SK-N-SH treated with all-trans-retinoic acid at 6 μM for 48 hours (cell line): ENCODE measurements around the gene ABHD2.

ENCODE experiments used
- ATAC-seq: fragments of 200-7000 bp; cut with Tn5 transposase; 3 replicates; pipeline ENCODE4 v1.9.1; 2020; ENCODE audit warnings: mild to moderate bottlenecking, moderate library complexity
- ARNTL ChIP-seq: fragments of 450-650 bp; formaldehyde crosslinking; IDR thresholded peaks from 2 replicates; pipeline ENCODE4 v1.5.0; 2020; ENCODE audit warnings: low read depth, mild to moderate bottlenecking, moderate library complexity, borderline replicate concordance
- BACH2 ChIP-seq: fragments of 250-450 bp; sonication (Bioruptor Pico); IDR thresholded peaks from 2 replicates; pipeline ENCODE4 v1.9.0; 2021; ENCODE audit warnings: mild to moderate bottlenecking, borderline replicate concordance
- CREB5 ChIP-seq: fragments of 250-450 bp; sonication (Bioruptor Pico); IDR thresholded peaks from 2 replicates; pipeline ENCODE4 v1.5.1; 2020; ENCODE audit warnings: low read depth, mild to moderate bottlenecking, moderate library complexity
- CSDC2 ChIP-seq: fragments of 250-450 bp; sonication (Bioruptor Pico); IDR thresholded peaks from 2 replicates; pipeline ENCODE4 v1.5.0; 2020; ENCODE audit warnings: mild to moderate bottlenecking, moderate library complexity
- ESRRG ChIP-seq: fragments of 250-450 bp; sonication (Bioruptor Pico); IDR thresholded peaks from 2 replicates; pipeline ENCODE4 v1.6.1; 2021; ENCODE audit warnings: mild to moderate bottlenecking
- GLIS3 ChIP-seq: fragments of 250-450 bp; sonication (Bioruptor Pico); IDR thresholded peaks from 2 replicates; pipeline ENCODE4 v1.5.0; 2020; ENCODE audit warnings: mild to moderate bottlenecking, moderate library complexity
- ISL1 ChIP-seq: fragments of 250-450 bp; sonication (Bioruptor Pico); IDR thresholded peaks from 2 replicates; pipeline ENCODE4 v2.1.2; 2022; ENCODE audit warnings: mild to moderate bottlenecking, moderate library complexity
- POU6F1 ChIP-seq: fragments of 250-450 bp; sonication (Bioruptor Pico); IDR thresholded peaks from 2 replicates; pipeline ENCODE4 v1.8.0; 2021; ENCODE audit warnings: low read depth, mild to moderate bottlenecking, moderate library complexity, borderline replicate concordance
- PPARA ChIP-seq: fragments of 250-450 bp; sonication (Bioruptor Pico); IDR thresholded peaks from 2 replicates; pipeline ENCODE4 v1.5.0; 2020; ENCODE audit warnings: mild to moderate bottlenecking, borderline replicate concordance
- RARB ChIP-seq: fragments of 250-450 bp; sonication (Bioruptor Pico); IDR thresholded peaks from 2 replicates; pipeline ENCODE4 v1.8.0; 2021; ENCODE audit warnings: mild to moderate bottlenecking, moderate library complexity
- SNAI2 ChIP-seq: fragments of 250-450 bp; sonication (Bioruptor Pico); IDR thresholded peaks from 2 replicates; pipeline ENCODE4 v1.5.0; 2020; ENCODE audit warnings: mild to moderate bottlenecking, moderate library complexity
- TCF4 ChIP-seq: fragments of 250-450 bp; sonication (Bioruptor Pico); IDR thresholded peaks from 2 replicates; pipeline ENCODE4 v1.8.0; 2021; ENCODE audit warnings: mild to moderate bottlenecking, moderate library complexity, borderline replicate concordance
- TOX ChIP-seq: fragments of 250-450 bp; sonication (Bioruptor Pico); IDR thresholded peaks from 2 replicates; pipeline ENCODE4 v1.8.0; 2021; ENCODE audit warnings: mild to moderate bottlenecking, moderate library complexity, borderline replicate concordance
- ZC3H10 ChIP-seq: fragments of 250-450 bp; sonication (Bioruptor Pico); IDR thresholded peaks from 2 replicates; pipeline ENCODE4 v1.5.1; 2021; ENCODE audit warnings: mild to moderate bottlenecking, moderate library complexity
- ZFP30 ChIP-seq: fragments of 450-650 bp; formaldehyde crosslinking; IDR thresholded peaks from 2 replicates; pipeline ENCODE4 v1.5.0; 2022; ENCODE audit warnings: mild to moderate bottlenecking, moderate library complexity
- ZNF565 ChIP-seq: fragments of 450-650 bp; formaldehyde crosslinking; conservative IDR thresholded peaks from 2 replicates; pipeline ENCODE4 v1.5.0; 2020; ENCODE audit warnings: low read depth, mild to moderate bottlenecking, moderate library complexity
- ZNF70 ChIP-seq: fragments of 450-650 bp; formaldehyde crosslinking; IDR thresholded peaks from 2 replicates; pipeline ENCODE4 v1.5.0; 2020; ENCODE audit warnings: mild to moderate bottlenecking, moderate library complexity
- ZNF8 ChIP-seq: fragments of 450-650 bp; formaldehyde crosslinking; IDR thresholded peaks from 2 replicates; pipeline ENCODE4 v1.5.0; 2020; ENCODE audit warnings: mild to moderate bottlenecking, moderate library complexity
- TF ChIP-seq, protein P1 (sequence below): fragments of 250-450 bp; sonication (Bioruptor Pico); IDR thresholded peaks from 2 replicates; pipeline ENCODE4 v1.8.0; 2020; ENCODE audit warnings: mild to moderate bottlenecking, moderate library complexity, borderline replicate concordance
- TF ChIP-seq, protein P2 (sequence below): fragments of 250-450 bp; sonication (Bioruptor Pico); IDR thresholded peaks from 2 replicates; pipeline ENCODE4 v1.5.0; 2020; ENCODE audit warnings: mild to moderate bottlenecking, moderate library complexity

Gene ABHD2

GRCh38 chr15:89200182-89200581, 111.9 kb downstream of the ABHD2 start (continued):
- TF ChIP-seq, protein P1, sequence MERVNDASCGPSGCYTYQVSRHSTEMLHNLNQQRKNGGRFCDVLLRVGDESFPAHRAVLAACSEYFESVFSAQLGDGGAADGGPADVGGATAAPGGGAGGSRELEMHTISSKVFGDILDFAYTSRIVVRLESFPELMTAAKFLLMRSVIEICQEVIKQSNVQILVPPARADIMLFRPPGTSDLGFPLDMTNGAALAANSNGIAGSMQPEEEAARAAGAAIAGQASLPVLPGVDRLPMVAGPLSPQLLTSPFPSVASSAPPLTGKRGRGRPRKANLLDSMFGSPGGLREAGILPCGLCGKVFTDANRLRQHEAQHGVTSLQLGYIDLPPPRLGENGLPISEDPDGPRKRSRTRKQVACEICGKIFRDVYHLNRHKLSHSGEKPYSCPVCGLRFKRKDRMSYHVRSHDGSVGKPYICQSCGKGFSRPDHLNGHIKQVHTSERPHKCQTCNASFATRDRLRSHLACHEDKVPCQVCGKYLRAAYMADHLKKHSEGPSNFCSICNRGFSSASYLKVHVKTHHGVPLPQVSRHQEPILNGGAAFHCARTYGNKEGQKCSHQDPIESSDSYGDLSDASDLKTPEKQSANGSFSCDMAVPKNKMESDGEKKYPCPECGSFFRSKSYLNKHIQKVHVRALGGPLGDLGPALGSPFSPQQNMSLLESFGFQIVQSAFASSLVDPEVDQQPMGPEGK (CRISPR knock-in tag), result no peak
- TF ChIP-seq GLIS3 (no peak), ARNTL (CRISPR knock-in tag) (no peak), ZNF8 (no peak), PPARA (CRISPR knock-in tag) (no peak), SNAI2 (no peak), BACH2 (CRISPR knock-in tag) (no peak), ZFP30 (CRISPR knock-in tag) (no peak), ZNF565 (CRISPR knock-in tag) (no peak)

- TF ChIP-seq POU6F1 (CRISPR knock-in tag), result no peak
- TF ChIP-seq TOX (CRISPR knock-in tag), result no peak
- TF ChIP-seq ARNTL (CRISPR knock-in tag), result no peak
- TF ChIP-seq CSDC2, result no peak
- TF ChIP-seq ZC3H10, result no peak
- no peak for TF ChIP-seq ISL1 (CRISPR knock-in tag)
- no peak for TF ChIP-seq ESRRG (CRISPR knock-in tag)
- TF ChIP-seq TCF4 (CRISPR knock-in tag), result no peak
- TF ChIP-seq RARB, result no peak
- no peak for TF ChIP-seq CREB5 (CRISPR knock-in tag)
- TF ChIP-seq ZNF70, result no peak
- ATAC-seq, result no peak
Measured at GRCh38 chr15:89201465-89202005, 113.3 kb downstream of the ABHD2 start.

DNA sequence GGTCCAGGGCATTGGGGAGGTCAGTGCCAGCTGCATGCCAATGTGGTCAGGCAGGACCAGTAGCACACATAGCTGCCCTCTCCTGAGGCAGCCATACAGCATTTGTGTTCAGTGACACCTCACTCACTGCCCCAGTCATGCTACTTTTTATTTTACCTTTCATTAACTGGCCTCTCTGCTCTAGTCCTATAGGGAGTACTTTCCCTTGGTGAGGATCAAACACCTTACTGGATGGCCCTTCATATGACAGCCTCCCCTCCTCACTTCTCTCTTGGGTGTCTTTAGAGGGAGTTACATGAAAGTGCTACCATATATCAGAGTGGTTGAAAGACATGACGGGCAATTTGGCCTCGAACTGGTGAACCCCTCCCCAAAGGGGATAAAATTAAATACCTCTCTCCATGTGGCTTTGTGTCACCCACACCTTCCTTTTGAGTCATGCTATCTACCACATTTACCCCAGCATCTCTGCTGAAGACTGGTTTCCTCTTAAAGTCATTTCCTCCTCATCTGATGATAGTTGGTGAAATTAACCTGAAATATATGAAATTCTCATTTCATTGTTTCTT, 115.5 kb downstream of the ABHD2 start:
- no peak for ATAC-seq
- TF ChIP-seq ZC3H10 (no peak), BACH2 (CRISPR knock-in tag) (no peak), ZFP30 (CRISPR knock-in tag) (no peak), ZNF70 (no peak), RARB (no peak)

GRCh38 chr15:89205991-89206585, 117.8 kb downstream of the ABHD2 start:
- ATAC-seq, result no peak
- no peak for TF ChIP-seq ARNTL (CRISPR knock-in tag)
- no peak for TF ChIP-seq ISL1 (CRISPR knock-in tag)
- no peak for TF ChIP-seq ZNF8
- no peak for TF ChIP-seq PPARA (CRISPR knock-in tag)
- TF ChIP-seq GLIS3, result no peak
- no peak for TF ChIP-seq BACH2 (CRISPR knock-in tag)
- TF ChIP-seq, protein P2, sequence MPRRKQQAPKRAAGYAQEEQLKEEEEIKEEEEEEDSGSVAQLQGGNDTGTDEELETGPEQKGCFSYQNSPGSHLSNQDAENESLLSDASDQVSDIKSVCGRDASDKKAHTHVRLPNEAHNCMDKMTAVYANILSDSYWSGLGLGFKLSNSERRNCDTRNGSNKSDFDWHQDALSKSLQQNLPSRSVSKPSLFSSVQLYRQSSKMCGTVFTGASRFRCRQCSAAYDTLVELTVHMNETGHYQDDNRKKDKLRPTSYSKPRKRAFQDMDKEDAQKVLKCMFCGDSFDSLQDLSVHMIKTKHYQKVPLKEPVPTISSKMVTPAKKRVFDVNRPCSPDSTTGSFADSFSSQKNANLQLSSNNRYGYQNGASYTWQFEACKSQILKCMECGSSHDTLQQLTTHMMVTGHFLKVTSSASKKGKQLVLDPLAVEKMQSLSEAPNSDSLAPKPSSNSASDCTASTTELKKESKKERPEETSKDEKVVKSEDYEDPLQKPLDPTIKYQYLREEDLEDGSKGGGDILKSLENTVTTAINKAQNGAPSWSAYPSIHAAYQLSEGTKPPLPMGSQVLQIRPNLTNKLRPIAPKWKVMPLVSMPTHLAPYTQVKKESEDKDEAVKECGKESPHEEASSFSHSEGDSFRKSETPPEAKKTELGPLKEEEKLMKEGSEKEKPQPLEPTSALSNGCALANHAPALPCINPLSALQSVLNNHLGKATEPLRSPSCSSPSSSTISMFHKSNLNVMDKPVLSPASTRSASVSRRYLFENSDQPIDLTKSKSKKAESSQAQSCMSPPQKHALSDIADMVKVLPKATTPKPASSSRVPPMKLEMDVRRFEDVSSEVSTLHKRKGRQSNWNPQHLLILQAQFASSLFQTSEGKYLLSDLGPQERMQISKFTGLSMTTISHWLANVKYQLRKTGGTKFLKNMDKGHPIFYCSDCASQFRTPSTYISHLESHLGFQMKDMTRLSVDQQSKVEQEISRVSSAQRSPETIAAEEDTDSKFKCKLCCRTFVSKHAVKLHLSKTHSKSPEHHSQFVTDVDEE (CRISPR knock-in tag), result no peak
- TF ChIP-seq CREB5 (CRISPR knock-in tag), result no peak
- no peak for TF ChIP-seq TOX (CRISPR knock-in tag)
- TF ChIP-seq ESRRG (CRISPR knock-in tag), result no peak
- TF ChIP-seq ZC3H10, result no peak
- no peak for TF ChIP-seq SNAI2
- TF ChIP-seq ZNF565 (CRISPR knock-in tag), result no peak
